GM12878 (cell line): ENCODE results near the gene ITIH5.

Experiments
- CBX5 ChIP-seq: sonication (generic); IDR thresholded peaks from 2 replicates; pipeline ENCODE4 v1.6.1; 2016; ENCODE audit warnings: low read depth, moderate library complexity, mild to moderate bottlenecking, inconsistent platforms
- FOXM1 ChIP-seq: IDR thresholded peaks from 2 replicates; pipeline ENCODE4 v1.6.1; 2012; ENCODE audit warnings: low read depth, mild to moderate bottlenecking, inconsistent platforms, low read length, moderate library complexity
- NFIC ChIP-seq: IDR thresholded peaks from 2 replicates; pipeline ENCODE4 v1.6.1; 2012; ENCODE audit warnings: low read depth, mild to moderate bottlenecking, inconsistent platforms, low read length, moderate library complexity
- PKNOX1 ChIP-seq: fragments of 450-650 bp; IDR thresholded peaks from 2 replicates; pipeline ENCODE4 v1.6.1; 2016; ENCODE audit warnings: mild to moderate bottlenecking
- RB1 ChIP-seq: fragments of 450-650 bp; formaldehyde crosslinking; IDR thresholded peaks from 2 replicates; pipeline ENCODE4 v1.6.1; 2017; ENCODE audit warnings: mild to moderate bottlenecking, borderline replicate concordance
- USF1 ChIP-seq: IDR thresholded peaks from 2 replicates; pipeline ENCODE4 v1.6.1; 2011; ENCODE audit warnings: borderline replicate concordance, low read depth, mild to moderate bottlenecking, moderate library complexity, mixed read lengths, low read length; ENCODE audit not compliant: insufficient read depth; ENCODE audit errors: extremely low read length
- ZNF207 ChIP-seq: fragments of 450-650 bp; IDR thresholded peaks from 2 replicates; pipeline ENCODE4 v1.6.1; 2014; ENCODE audit warnings: antibody characterized with exemption, mild to moderate bottlenecking, borderline replicate concordance
- ZZZ3 ChIP-seq: IDR thresholded peaks from 2 replicates; pipeline ENCODE4 v1.6.1; 2011; ENCODE audit warnings: low read depth; ENCODE audit not compliant: control insufficient read depth, insufficient read length
- TF ChIP-seq, protein P1 (sequence below), 3 experiments: IDR thresholded peaks in 2 of 3; conservative IDR thresholded peaks in 1 of 3; 2 replicates each; pipeline ENCODE4 v1.5.1; 2011; ENCODE audit warnings: low read depth in 3 of 3, low read length in 3 of 3, mild to moderate bottlenecking in 3 of 3, control low read depth in 2 of 3, moderate library complexity in 2 of 3, inconsistent platforms in 1 of 3, mixed read lengths in 1 of 3; ENCODE audit not compliant: control insufficient read depth in 2 of 3, insufficient read depth in 1 of 3; ENCODE audit errors: extremely low read depth in 1 of 3
- TF ChIP-seq, protein P2 (sequence below): IDR thresholded peaks from 2 replicates; pipeline ENCODE4 v1.6.1; 2011; ENCODE audit warnings: low read depth, low read length, improper control_type of control experiment, borderline replicate concordance
- TF ChIP-seq, protein P3 (sequence below): fragments of 450-650 bp; IDR thresholded peaks from 2 replicates; pipeline ENCODE4 v1.6.1; 2016; ENCODE audit warnings: mild to moderate bottlenecking

GRCh38 chr10:7515439-7515838, 151.3 kb downstream of the ITIH5 start:
- TF ChIP-seq, protein P1, sequence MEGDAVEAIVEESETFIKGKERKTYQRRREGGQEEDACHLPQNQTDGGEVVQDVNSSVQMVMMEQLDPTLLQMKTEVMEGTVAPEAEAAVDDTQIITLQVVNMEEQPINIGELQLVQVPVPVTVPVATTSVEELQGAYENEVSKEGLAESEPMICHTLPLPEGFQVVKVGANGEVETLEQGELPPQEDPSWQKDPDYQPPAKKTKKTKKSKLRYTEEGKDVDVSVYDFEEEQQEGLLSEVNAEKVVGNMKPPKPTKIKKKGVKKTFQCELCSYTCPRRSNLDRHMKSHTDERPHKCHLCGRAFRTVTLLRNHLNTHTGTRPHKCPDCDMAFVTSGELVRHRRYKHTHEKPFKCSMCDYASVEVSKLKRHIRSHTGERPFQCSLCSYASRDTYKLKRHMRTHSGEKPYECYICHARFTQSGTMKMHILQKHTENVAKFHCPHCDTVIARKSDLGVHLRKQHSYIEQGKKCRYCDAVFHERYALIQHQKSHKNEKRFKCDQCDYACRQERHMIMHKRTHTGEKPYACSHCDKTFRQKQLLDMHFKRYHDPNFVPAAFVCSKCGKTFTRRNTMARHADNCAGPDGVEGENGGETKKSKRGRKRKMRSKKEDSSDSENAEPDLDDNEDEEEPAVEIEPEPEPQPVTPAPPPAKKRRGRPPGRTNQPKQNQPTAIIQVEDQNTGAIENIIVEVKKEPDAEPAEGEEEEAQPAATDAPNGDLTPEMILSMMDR (IDR thresholded peaks at IDR 0.05 in 2 of 3, conservative IDR thresholded peaks at IDR 0.05 in 1 of 3; ENCODE audit: control insufficient read depth in 2 of 3, extremely low read depth in 1 of 3, insufficient read depth in 1 of 3, low read depth in 3 of 3, low read length in 3 of 3): no peak
- TF ChIP-seq NFIC (no peak), ZNF207 (no peak), ZZZ3 (no peak), CBX5 (no peak), FOXM1 (no peak), PKNOX1 (no peak), USF1 (no peak), RB1 (no peak)
- TF ChIP-seq, protein P2, sequence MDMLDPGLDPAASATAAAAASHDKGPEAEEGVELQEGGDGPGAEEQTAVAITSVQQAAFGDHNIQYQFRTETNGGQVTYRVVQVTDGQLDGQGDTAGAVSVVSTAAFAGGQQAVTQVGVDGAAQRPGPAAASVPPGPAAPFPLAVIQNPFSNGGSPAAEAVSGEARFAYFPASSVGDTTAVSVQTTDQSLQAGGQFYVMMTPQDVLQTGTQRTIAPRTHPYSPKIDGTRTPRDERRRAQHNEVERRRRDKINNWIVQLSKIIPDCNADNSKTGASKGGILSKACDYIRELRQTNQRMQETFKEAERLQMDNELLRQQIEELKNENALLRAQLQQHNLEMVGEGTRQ: no peak
- TF ChIP-seq, protein P3, sequence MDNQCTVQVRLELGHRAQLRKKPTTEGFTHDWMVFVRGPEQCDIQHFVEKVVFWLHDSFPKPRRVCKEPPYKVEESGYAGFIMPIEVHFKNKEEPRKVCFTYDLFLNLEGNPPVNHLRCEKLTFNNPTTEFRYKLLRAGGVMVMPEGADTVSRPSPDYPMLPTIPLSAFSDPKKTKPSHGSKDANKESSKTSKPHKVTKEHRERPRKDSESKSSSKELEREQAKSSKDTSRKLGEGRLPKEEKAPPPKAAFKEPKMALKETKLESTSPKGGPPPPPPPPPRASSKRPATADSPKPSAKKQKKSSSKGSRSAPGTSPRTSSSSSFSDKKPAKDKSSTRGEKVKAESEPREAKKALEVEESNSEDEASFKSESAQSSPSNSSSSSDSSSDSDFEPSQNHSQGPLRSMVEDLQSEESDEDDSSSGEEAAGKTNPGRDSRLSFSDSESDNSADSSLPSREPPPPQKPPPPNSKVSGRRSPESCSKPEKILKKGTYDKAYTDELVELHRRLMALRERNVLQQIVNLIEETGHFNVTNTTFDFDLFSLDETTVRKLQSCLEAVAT: no peak
